Neural crest cell (in vitro differentiated cells): ENCODE data around the gene NOP9. TPM values are rescaled to one million over a fixed set of nuclear protein-coding genes. Genes with fewer than 3 reads are reported as not detected.

Experiments
- DNase-seq: peaks from one replicate; pipeline ENCODE4 v3.0.0; 2021; ENCODE audit warnings: low read depth, mixed read lengths, low spot score
- H3K27ac Mint-ChIP-seq: one replicate; pipeline ENCODE4 v1.8.0; 2021; ENCODE audit warnings: mild to moderate bottlenecking, mixed read lengths; ENCODE audit not compliant: unreplicated experiment
- H3K27me3 Mint-ChIP-seq: 2 replicates; pipeline ENCODE4 v1.8.0; 2021; ENCODE audit warnings: low read depth, mild to moderate bottlenecking, mixed read lengths
- H3K36me3 Mint-ChIP-seq: 2 replicates; pipeline ENCODE4 v1.8.0; 2021; ENCODE audit warnings: low read depth, mild to moderate bottlenecking, mixed read lengths
- H3K4me1 Mint-ChIP-seq: 2 replicates; pipeline ENCODE4 v1.8.0; 2021; ENCODE audit warnings: mixed read lengths
- H3K4me3 Mint-ChIP-seq: one replicate; pipeline ENCODE4 v1.8.0; 2021; ENCODE audit warnings: mild to moderate bottlenecking, mixed read lengths
- H3K9me3 Mint-ChIP-seq: 2 replicates; pipeline ENCODE4 v1.8.0; 2021; ENCODE audit warnings: mixed read lengths
- CTCF ChIP-seq: fragments of 200-600 bp; sonication (generic); conservative IDR thresholded peaks from 2 replicates; pipeline ENCODE4 v1.5.0; 2021; ENCODE audit warnings: antibody characterized with exemption, mild to moderate bottlenecking
- total RNA-seq: library from RNA; stranded (reverse); gene quantifications from 2 replicates; pipeline ENCODE4 v1.2.1, GENCODE V29; 2021

NOP9 gene
- total RNA-seq, 1 donor from 2014 or later = 34.5 TPM

- DNase-seq = no peak
- no peaks in the 10 kb centered on the region for H3K27me3 Mint-ChIP-seq
- no peak overlapping the region for H3K27ac Mint-ChIP-seq
- H3K4me3 Mint-ChIP-seq = no peak overlapping the region
- no peaks in the 10 kb centered on the region for H3K4me1 Mint-ChIP-seq
- no peak for TF ChIP-seq CTCF
- H3K9me3 Mint-ChIP-seq = no peaks in the 10 kb centered on the region
- H3K36me3 Mint-ChIP-seq = no peaks in the 10 kb centered on the region
Measured at GRCh38 chr14:24253936-24254335, 45.7 kb upstream of the NOP9 start.

- H3K9me3 Mint-ChIP-seq = no peaks in the 10 kb centered on the region
- H3K36me3 Mint-ChIP-seq = no peaks in the 10 kb centered on the region
- TF ChIP-seq CTCF = no peak
- DNase-seq = no peak
- no peak overlapping the region for H3K27ac Mint-ChIP-seq
- no peaks in the 10 kb centered on the region for H3K4me1 Mint-ChIP-seq
- no peak overlapping the region for H3K4me3 Mint-ChIP-seq
- no peaks in the 10 kb centered on the region for H3K27me3 Mint-ChIP-seq
Measured at GRCh38 chr14:24254630-24255392, 44.8 kb upstream of the NOP9 start.

- H3K27me3 Mint-ChIP-seq = no peaks in the 10 kb centered on the region
- no peak for TF ChIP-seq CTCF
- no peak overlapping the region for H3K4me3 Mint-ChIP-seq
- H3K9me3 Mint-ChIP-seq = no peaks in the 10 kb centered on the region
- H3K36me3 Mint-ChIP-seq = no peaks in the 10 kb centered on the region
- H3K27ac Mint-ChIP-seq = no peak overlapping the region
- H3K4me1 Mint-ChIP-seq = no peaks in the 10 kb centered on the region
- no peak for DNase-seq
Measured at GRCh38 chr14:24255438-24255837, 44.2 kb upstream of the NOP9 start.

GRCh38 chr14:24255931-24256711 is 43.5 kb upstream of the NOP9 start:
- Mint-ChIP-seq H3K27me3 (no peaks in the 10 kb centered on the region), H3K27ac (no peak overlapping the region), H3K4me3 (no peak overlapping the region), H3K4me1 (no peaks in the 10 kb centered on the region), H3K36me3 (no peaks in the 10 kb centered on the region), H3K9me3 (no peaks in the 10 kb centered on the region)
- no peak for DNase-seq
- no peak for TF ChIP-seq CTCF

GRCh38 chr14:24256960-24257359 is 42.7 kb upstream of the NOP9 start:
- Mint-ChIP-seq H3K4me3 (no peak overlapping the region), H3K27me3 (no peaks in the 10 kb centered on the region), H3K27ac (no peak overlapping the region), H3K9me3 (no peaks in the 10 kb centered on the region), H3K4me1 (no peaks in the 10 kb centered on the region), H3K36me3 (no peaks in the 10 kb centered on the region)
- no peak for TF ChIP-seq CTCF
- no peak for DNase-seq
